Neural progenitor cell (in vitro differentiated cells): Measurements from ENCODE around the gene FAM120A. TPM values are rescaled to one million over a fixed set of nuclear protein-coding genes. Genes with fewer than 3 reads are reported as not detected.

ENCODE experiments used
- DNase-seq: peaks from one replicate; pipeline ENCODE4 v3.0.0-alpha.2; 2016; ENCODE audit warnings: low spot score
- H2AFZ ChIP-seq: fragments of 200-600 bp; sonication (generic); replicated peaks from 2 replicates; pipeline ENCODE4 v1.6.1; 2016; ENCODE audit warnings: antibody characterized with exemption
- H3F3A ChIP-seq: fragments of 200-600 bp; sonication (generic); 2 replicates; pipeline ENCODE4 v1.6.1; 2016; ENCODE audit warnings: antibody characterized with exemption, low read depth
- H3K27ac ChIP-seq: fragments of 200-600 bp; sonication (generic); 2 replicates; pipeline ENCODE4 v1.5.1; 2016; ENCODE audit warnings: mild to moderate bottlenecking
- H3K27me3 ChIP-seq: fragments of 200-600 bp; sonication (generic); 2 replicates; pipeline ENCODE4 v1.6.1; 2016; ENCODE audit warnings: mild to moderate bottlenecking, moderate library complexity
- H3K36me3 ChIP-seq: fragments of 200-600 bp; sonication (generic); 2 replicates; pipeline ENCODE4 v1.5.1; 2016
- H3K4me1 ChIP-seq: fragments of 200-600 bp; sonication (generic); 2 replicates; pipeline ENCODE4 v1.6.1; 2016; ENCODE audit warnings: mixed run types
- H3K4me2 ChIP-seq: fragments of 200-600 bp; sonication (generic); 2 replicates; pipeline ENCODE4 v1.6.1; 2016
- H3K4me3 ChIP-seq: fragments of 200-600 bp; sonication (generic); 2 replicates; pipeline ENCODE4 v1.5.1; 2016
- H3K79me2 ChIP-seq: fragments of 200-600 bp; sonication (generic); 2 replicates; pipeline ENCODE4 v1.6.1; 2016; ENCODE audit warnings: low read depth
- H3K9ac ChIP-seq: fragments of 200-600 bp; sonication (generic); 2 replicates; pipeline ENCODE4 v1.6.1; 2016
- H3K9me3 ChIP-seq: fragments of 200-600 bp; sonication (generic); 2 replicates; pipeline ENCODE4 v1.5.1; 2016; ENCODE audit warnings: low read depth
- H4K20me1 ChIP-seq: fragments of 200-600 bp; sonication (generic); 2 replicates; pipeline ENCODE4 v1.6.1; 2016; ENCODE audit warnings: low read depth
- H3K27ac Mint-ChIP-seq: 3 replicates; pipeline ENCODE4 v1.8.0; 2021; ENCODE audit warnings: mixed read lengths
- H3K27me3 Mint-ChIP-seq: 2 replicates; pipeline ENCODE4 v1.8.0; 2022; ENCODE audit warnings: low read depth, mild to moderate bottlenecking, inconsistent platforms, moderate library complexity, mixed read lengths; ENCODE audit not compliant: insufficient read depth
- H3K36me3 Mint-ChIP-seq: 3 replicates; pipeline ENCODE4 v1.8.0; 2021; ENCODE audit warnings: mixed read lengths
- H3K4me1 Mint-ChIP-seq: 3 replicates; pipeline ENCODE4 v1.8.0; 2021; ENCODE audit warnings: mixed read lengths
- H3K4me3 Mint-ChIP-seq: 3 replicates; pipeline ENCODE4 v1.8.0; 2021; ENCODE audit warnings: mild to moderate bottlenecking, moderate library complexity, mixed read lengths
- H3K9me3 Mint-ChIP-seq: 3 replicates; pipeline ENCODE4 v1.8.0; 2020; ENCODE audit warnings: mixed read lengths
- CTCF ChIP-seq: fragments of 200-600 bp; sonication (generic); IDR thresholded peaks from 2 replicates; pipeline ENCODE4 v1.5.1; 2017; ENCODE audit warnings: antibody characterized with exemption, mild to moderate bottlenecking
- EZH2 ChIP-seq: fragments of 200-600 bp; sonication (generic); IDR thresholded peaks from 2 replicates; pipeline ENCODE4 v1.6.1; 2017; ENCODE audit warnings: antibody characterized with exemption, mild to moderate bottlenecking, moderate library complexity
- EZH2phosphoT487 ChIP-seq: fragments of 200-600 bp; sonication (generic); IDR thresholded peaks from 2 replicates; pipeline ENCODE4 v1.6.1; 2017; ENCODE audit warnings: antibody characterized with exemption
- total RNA-seq: library from RNA; depleted of rRNA; stranded (reverse); fragments of >200 nt; gene quantifications from 2 replicates; pipeline ENCODE4 v1.2.3, GENCODE V29; 2015; ENCODE audit warnings: low replicate concordance

FAM120A gene
- total RNA-seq, 1 donor from 2014 or later = 17.2 TPM

DNA sequence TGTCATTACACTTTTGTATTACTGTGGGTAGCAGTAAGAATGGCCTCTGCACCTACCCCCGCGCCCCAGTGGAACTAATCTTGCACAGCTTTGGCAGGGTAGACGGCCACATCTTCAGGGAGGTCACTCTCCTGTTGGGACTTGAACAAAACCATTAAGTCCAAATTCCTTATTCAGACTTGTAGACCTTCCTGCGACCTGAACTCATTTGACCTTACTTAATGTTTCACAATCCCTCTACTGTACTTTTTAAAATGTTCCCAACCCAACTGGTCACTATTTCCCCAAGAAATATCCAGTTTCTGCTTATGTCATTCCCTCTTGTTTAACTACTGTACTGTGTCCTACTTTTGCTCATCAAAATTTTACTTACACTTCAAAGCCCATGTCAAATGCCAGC lies 7.2 kb downstream of the FAM120A start:
- H3K9me3 Mint-ChIP-seq = no peaks in the 10 kb centered on the region
- peaks cover 11% of the 10 kb centered on the region for H3K36me3 Mint-ChIP-seq

GRCh38 chr9:93459432-93459847 lies 8.0 kb downstream of the FAM120A start:
- Histone ChIP-seq H2AFZ (no peak overlapping the region), H3K79me2 (peaks cover 100% of the 10 kb centered on the region), H3K9me3 (no peaks in the 10 kb centered on the region), H3K4me3 (no peak overlapping the region), H4K20me1 (peaks cover 10% of the 10 kb centered on the region), H3F3A (no peaks in the 10 kb centered on the region), H3K4me1 (peaks cover 1% of the 10 kb centered on the region), H3K4me2 (no peak overlapping the region), H3K27ac (no peak overlapping the region), H3K27me3 (no peaks in the 10 kb centered on the region), H3K9ac (no peak overlapping the region), H3K36me3 (no peaks in the 10 kb centered on the region)
- no peaks in the 10 kb centered on the region for H3K9me3 Mint-ChIP-seq
- H3K27ac Mint-ChIP-seq = no peak overlapping the region
- peaks cover 11% of the 10 kb centered on the region for H3K36me3 Mint-ChIP-seq
- no peak overlapping the region for H3K4me3 Mint-ChIP-seq
- peaks cover 2% of the 10 kb centered on the region for H3K27me3 Mint-ChIP-seq
- TF ChIP-seq EZH2 (no peak), CTCF (no peak), EZH2phosphoT487 (no peak)
- DNase-seq = no peak
- peaks cover 16% of the 10 kb centered on the region for H3K4me1 Mint-ChIP-seq

More for the DNA sequence above, 7.2 kb downstream of the FAM120A start:
- peaks cover 4% of the 10 kb centered on the region for H4K20me1 ChIP-seq
- no peaks in the 10 kb centered on the region for H3K9me3 ChIP-seq
- H3K9ac ChIP-seq = no peak overlapping the region
- peaks cover 5% of the 10 kb centered on the region for H3K4me1 ChIP-seq
- peaks cover 20% of the 10 kb centered on the region for H3K4me1 Mint-ChIP-seq
- H3K27me3 ChIP-seq = no peaks in the 10 kb centered on the region
- H3K27ac ChIP-seq = no peak overlapping the region
- TF ChIP-seq CTCF (no peak), EZH2phosphoT487 (no peak), EZH2 (no peak)
- H3K27me3 Mint-ChIP-seq = peaks cover 2% of the 10 kb centered on the region
- DNase-seq = no peak
- no peak overlapping the region for H3K4me3 ChIP-seq
- H3K79me2 ChIP-seq = peaks cover 100% of the 10 kb centered on the region
- H3K27ac Mint-ChIP-seq = no peak overlapping the region
- H3K4me3 Mint-ChIP-seq = no peak overlapping the region
- H2AFZ ChIP-seq = no peak overlapping the region
- H3K4me2 ChIP-seq = no peak overlapping the region
- H3K36me3 ChIP-seq = no peaks in the 10 kb centered on the region
- H3F3A ChIP-seq = no peaks in the 10 kb centered on the region

DNA sequence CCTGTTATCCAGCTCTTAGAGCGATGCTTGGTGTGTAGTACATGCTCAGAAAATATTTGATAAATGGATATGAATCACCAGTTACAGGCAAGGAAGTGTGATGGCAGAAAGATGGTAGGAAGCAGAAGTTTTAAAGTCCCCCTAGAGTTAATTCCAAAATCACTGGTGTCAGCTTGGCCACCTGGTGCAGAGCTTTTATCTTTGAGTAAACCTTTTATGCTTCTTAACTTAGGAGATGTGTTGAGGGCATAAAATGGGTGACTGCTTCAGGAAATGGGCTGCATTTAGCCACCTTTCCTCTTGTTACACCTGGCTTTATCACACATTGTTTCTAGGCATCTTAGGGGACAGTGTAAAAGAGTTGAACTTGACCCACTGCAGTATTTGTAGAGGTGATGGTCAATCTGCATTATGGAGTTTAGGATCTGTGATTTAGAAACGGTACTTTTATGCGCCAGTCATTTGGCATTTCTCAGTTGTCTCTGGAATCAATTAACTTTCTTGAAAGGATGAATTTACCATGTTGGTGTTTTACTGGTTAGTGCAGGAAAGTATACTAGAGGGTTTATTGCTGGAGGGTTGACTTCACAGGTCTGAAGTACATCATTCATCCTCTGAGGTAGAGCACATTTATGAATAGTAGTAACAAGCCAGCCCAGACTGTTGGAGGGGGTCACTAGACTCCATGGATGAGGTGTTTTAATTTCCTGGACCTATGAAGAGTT lies 9.4 kb downstream of the FAM120A start:
- H3K27me3 Mint-ChIP-seq = peaks cover 2% of the 10 kb centered on the region

More for the DNA sequence above, 9.4 kb downstream of the FAM120A start:
- Mint-ChIP-seq H3K36me3 (peaks cover 12% of the 10 kb centered on the region), H3K4me1 (peaks cover 22% of the 10 kb centered on the region), H3K4me3 (no peak overlapping the region), H3K27ac (no peak overlapping the region), H3K9me3 (no peaks in the 10 kb centered on the region)
- H4K20me1 ChIP-seq = peaks cover 19% of the 10 kb centered on the region
- H3K79me2 ChIP-seq = peaks cover 100% of the 10 kb centered on the region
- no peaks in the 10 kb centered on the region for H3F3A ChIP-seq
- no peak overlapping the region for H3K9ac ChIP-seq
- no peak overlapping the region for H3K27ac ChIP-seq
- H3K4me1 ChIP-seq = peaks cover 8% of the 10 kb centered on the region
- no peaks in the 10 kb centered on the region for H3K9me3 ChIP-seq
- no peak for DNase-seq
- H3K4me2 ChIP-seq = no peak overlapping the region
- H3K4me3 ChIP-seq = no peak overlapping the region
- no peaks in the 10 kb centered on the region for H3K27me3 ChIP-seq
- TF ChIP-seq EZH2 (no peak), EZH2phosphoT487 (no peak), CTCF (no peak)
- H2AFZ ChIP-seq = no peak overlapping the region
- no peaks in the 10 kb centered on the region for H3K36me3 ChIP-seq
